GM06990 (cell line): ENCODE data around the gene PNRC2.

Experiments used
- DNase-seq: peaks from one replicate; pipeline ENCODE4 v3.0.0-alpha.2; 2011; ENCODE audit not compliant: insufficient read length; ENCODE audit errors: extremely low read depth
- H3K27me3 ChIP-seq: replicated peaks from 2 replicates; pipeline ENCODE4 v1.6.0; 2011; ENCODE audit warnings: low read length; ENCODE audit not compliant: control insufficient read depth, insufficient read depth
- H3K36me3 ChIP-seq: 2 replicates; pipeline ENCODE4 v1.5.1; 2011; ENCODE audit warnings: low read length; ENCODE audit not compliant: control insufficient read depth, insufficient read depth
- H3K4me3 ChIP-seq: replicated peaks from 2 replicates; pipeline ENCODE4 v1.5.1; 2011; ENCODE audit warnings: low read depth, mild to moderate bottlenecking, control low read depth, low read length
- CTCF ChIP-seq: IDR thresholded peaks from 2 replicates; pipeline ENCODE4 v1.5.1; 2011; ENCODE audit warnings: low read length, control low read depth, mild to moderate bottlenecking, inconsistent platforms; ENCODE audit not compliant: insufficient read depth, poor library complexity, severe bottlenecking

Gene PNRC2

GRCh38 chr1:23924601-23925000 lies 35.0 kb upstream of the PNRC2 start:
- no peak for TF ChIP-seq CTCF
- DNase-seq: no peak
- Histone ChIP-seq H3K4me3 (no peak overlapping the region), H3K36me3 (no peaks in the 10 kb centered on the region), H3K27me3 (no peaks in the 10 kb centered on the region)

GRCh38 chr1:23925279-23925678 lies 34.3 kb upstream of the PNRC2 start:
- TF ChIP-seq CTCF: no peak
- Histone ChIP-seq H3K27me3 (no peaks in the 10 kb centered on the region), H3K4me3 (no peak overlapping the region), H3K36me3 (no peaks in the 10 kb centered on the region)
- no peak for DNase-seq

- no peaks in the 10 kb centered on the region for H3K36me3 ChIP-seq
- no peak for TF ChIP-seq CTCF
- DNase-seq: no peak
- H3K4me3 ChIP-seq: no peak overlapping the region
- H3K27me3 ChIP-seq: no peaks in the 10 kb centered on the region
Measured at GRCh38 chr1:23927097-23927496, 32.5 kb upstream of the PNRC2 start.

- DNase-seq: no peak
- TF ChIP-seq CTCF: no peak
- no peak overlapping the region for H3K4me3 ChIP-seq
- H3K27me3 ChIP-seq: no peaks in the 10 kb centered on the region
- H3K36me3 ChIP-seq: no peaks in the 10 kb centered on the region
Measured at GRCh38 chr1:23928789-23929188, 30.8 kb upstream of the PNRC2 start.

GRCh38 chr1:23930270-23930669 lies 29.4 kb upstream of the PNRC2 start:
- TF ChIP-seq CTCF: no peak
- no peak for DNase-seq
- Histone ChIP-seq H3K36me3 (no peaks in the 10 kb centered on the region), H3K27me3 (no peaks in the 10 kb centered on the region), H3K4me3 (no peak overlapping the region)

- Histone ChIP-seq H3K36me3 (no peaks in the 10 kb centered on the region), H3K27me3 (no peaks in the 10 kb centered on the region), H3K4me3 (no peak overlapping the region)
- no peak for DNase-seq
- no peak for TF ChIP-seq CTCF
Measured at GRCh38 chr1:23930861-23931490, 28.7 kb upstream of the PNRC2 start.
